ENCODE data around the gene CLIP3.
A peak's percentile ranks its signal among the peaks of the same experiment; 100 is the strongest.
"Not testable (repeated sequence)": the region's sequence is repeated elsewhere in the genome, so short reads cannot be mapped to it uniquely, and the experiment has no call there.

CLIP3 gene

DNA sequence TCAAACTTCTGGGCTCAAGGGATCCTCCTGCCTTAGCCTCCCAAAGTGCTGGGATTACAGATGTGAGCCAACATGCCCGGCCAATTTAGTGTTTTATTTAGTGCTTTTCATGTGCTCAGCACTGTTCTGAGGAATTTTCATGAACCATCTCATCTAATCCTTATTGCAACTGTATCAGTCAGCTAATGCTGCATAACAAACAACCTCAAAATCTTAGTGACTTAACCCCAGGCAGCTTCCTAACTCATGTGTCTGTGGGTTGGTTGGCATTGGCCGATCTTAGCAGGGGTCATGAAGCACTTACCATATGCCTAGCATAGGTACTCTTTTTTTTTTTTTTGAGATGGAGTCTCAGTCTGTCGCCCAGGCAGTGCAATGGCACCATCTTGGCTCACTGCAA is 43.8 kb downstream of the CLIP3 start:
- no peak overlapping the region for H3K9ac ChIP-seq (ENCODE audit: low read length)
- H3K9me3 ChIP-seq (ENCODE audit: control insufficient read depth, insufficient read depth, low read depth, low read length), result peaks cover 5% of the 10 kb centered on the region; the same call in 1 of the 2 replicates
- H3K27me3 ChIP-seq (ENCODE audit: control insufficient read depth, insufficient read depth, low read length), result peaks cover 46% of the 10 kb centered on the region
- H3K4me3 ChIP-seq (ENCODE audit: low read depth, low read length), result no peak overlapping the region
- H3K27ac ChIP-seq (ENCODE audit: low read depth, low read length), result no peak overlapping the region
- H3K36me3 ChIP-seq (ENCODE audit: control insufficient read depth, insufficient read depth, low read length), result no peaks in the 10 kb centered on the region
- no peaks in the 10 kb centered on the region for H3K4me1 ChIP-seq (ENCODE audit: control insufficient read depth, insufficient read depth, low read length)

DNA sequence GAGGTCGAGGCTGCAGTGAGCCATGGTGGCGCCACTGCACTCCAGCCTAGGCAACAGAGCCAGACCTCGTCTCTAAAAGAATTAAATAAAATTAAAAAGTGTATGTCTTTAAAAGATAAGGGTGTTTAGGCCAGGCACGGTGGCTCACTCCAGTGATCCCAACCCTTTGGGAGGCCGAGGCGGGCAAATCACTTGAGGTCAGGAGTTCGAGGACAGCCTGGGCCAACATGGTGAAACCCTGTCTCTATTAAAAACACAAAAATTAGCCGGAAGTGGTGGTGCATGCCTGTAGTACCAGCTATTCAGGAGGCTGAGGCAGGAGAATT is 45.1 kb downstream of the CLIP3 start:
- H3K9me3 ChIP-seq (ENCODE audit: control insufficient read depth, insufficient read depth, low read depth, low read length), result peaks cover 5% of the 10 kb centered on the region; the same call in 1 of the 2 replicates
- no peaks in the 10 kb centered on the region for H3K4me1 ChIP-seq (ENCODE audit: control insufficient read depth, insufficient read depth, low read length)
- H3K36me3 ChIP-seq (ENCODE audit: control insufficient read depth, insufficient read depth, low read length), result no peaks in the 10 kb centered on the region
- H3K27ac ChIP-seq (ENCODE audit: low read depth, low read length), result no peak overlapping the region
- H3K27me3 ChIP-seq (ENCODE audit: control insufficient read depth, insufficient read depth, low read length), result peaks cover 57% of the 10 kb centered on the region
- H3K9ac ChIP-seq (ENCODE audit: low read length), result no peak overlapping the region
- peak overlapping the region; percentile 54 for H3K4me3 ChIP-seq (ENCODE audit: low read depth, low read length)

DNA sequence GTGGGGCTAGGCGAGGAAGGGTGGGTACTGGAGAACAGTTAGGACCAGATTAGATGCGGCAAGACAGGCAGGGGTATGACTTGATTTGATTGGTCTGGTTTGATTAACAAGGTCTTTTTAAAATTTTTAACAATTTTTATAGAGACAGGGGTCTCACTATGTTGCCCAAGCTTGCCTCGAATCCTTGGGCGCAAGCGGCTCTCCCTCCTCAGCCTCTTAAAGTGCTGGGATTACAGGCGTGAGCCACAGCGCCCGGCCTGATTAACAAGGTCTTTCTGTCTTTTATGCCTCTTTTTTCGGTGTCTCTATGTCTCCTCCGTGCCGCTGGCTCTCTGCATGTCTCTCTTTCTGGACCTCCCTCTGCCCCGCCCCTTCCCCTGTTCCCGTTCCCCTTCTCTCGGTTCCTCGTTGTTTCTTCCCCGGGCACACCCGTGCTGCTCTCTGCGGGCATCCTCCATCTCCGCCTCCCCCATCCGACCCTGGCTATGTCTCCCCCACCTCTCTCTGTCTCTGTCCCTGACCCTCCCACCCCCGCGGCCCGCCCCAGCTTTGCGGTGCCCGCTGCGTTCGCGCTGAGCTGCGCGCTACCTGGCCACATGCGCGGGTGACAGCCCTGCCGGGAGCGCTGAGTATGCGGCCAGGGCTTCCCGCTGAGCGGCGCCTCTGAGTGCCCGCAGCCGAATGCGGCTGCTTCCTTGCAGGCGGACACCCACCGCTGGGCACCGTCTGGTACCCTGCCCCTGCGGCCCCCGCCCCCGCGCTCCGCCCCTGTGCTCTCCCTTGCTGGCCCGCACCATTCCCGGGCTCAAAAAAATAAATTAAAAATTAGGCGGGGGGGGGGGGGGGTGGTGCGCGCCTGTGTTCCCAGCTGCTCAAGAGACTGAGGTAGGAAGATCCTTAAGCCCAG is 45.8 kb downstream of the CLIP3 start:
- Histone ChIP-seq H3K9me3 (ENCODE audit: control insufficient read depth, insufficient read depth, low read depth, low read length) (peaks cover 5% of the 10 kb centered on the region; the same call in 1 of the 2 replicates), H3K9ac (ENCODE audit: low read length) (no peak overlapping the region), H3K27ac (ENCODE audit: low read depth, low read length) (no peak overlapping the region), H3K27me3 (ENCODE audit: control insufficient read depth, insufficient read depth, low read length) (peaks cover 63% of the 10 kb centered on the region), H3K4me1 (ENCODE audit: control insufficient read depth, insufficient read depth, low read length) (no peaks in the 10 kb centered on the region), H3K4me3 (ENCODE audit: low read depth, low read length) (peak overlapping the region; percentile 54), H3K36me3 (ENCODE audit: control insufficient read depth, insufficient read depth, low read length) (no peaks in the 10 kb centered on the region)

DNA sequence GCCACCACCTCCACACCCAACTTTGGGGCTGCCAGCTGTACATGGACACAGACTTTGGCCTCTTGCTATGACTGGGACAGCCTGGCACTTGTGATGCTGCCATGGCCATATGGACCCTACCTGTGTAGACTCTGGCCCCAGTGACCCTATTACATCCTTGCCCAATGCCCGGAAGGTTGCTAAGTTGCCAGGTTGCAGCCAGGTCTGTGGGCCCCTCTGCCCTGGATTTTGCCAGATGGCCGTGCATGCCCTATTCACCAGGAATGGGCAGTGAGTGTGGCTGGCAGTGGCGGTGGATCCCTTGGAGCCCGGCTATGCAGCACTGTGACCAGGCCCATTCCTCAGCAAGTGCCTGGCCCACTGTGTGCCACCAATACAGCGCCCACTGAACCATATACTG is 46.6 kb downstream of the CLIP3 start:
- Histone ChIP-seq H3K9me3 (ENCODE audit: control insufficient read depth, insufficient read depth, low read depth, low read length) (peaks cover 5% of the 10 kb centered on the region; the same call in 1 of the 2 replicates), H3K27me3 (ENCODE audit: control insufficient read depth, insufficient read depth, low read length) (peaks cover 69% of the 10 kb centered on the region), H3K4me3 (ENCODE audit: low read depth, low read length) (no peak overlapping the region), H3K36me3 (ENCODE audit: control insufficient read depth, insufficient read depth, low read length) (no peaks in the 10 kb centered on the region), H3K27ac (ENCODE audit: low read depth, low read length) (no peak overlapping the region), H3K4me1 (ENCODE audit: control insufficient read depth, insufficient read depth, low read length) (no peaks in the 10 kb centered on the region), H3K9ac (ENCODE audit: low read length) (no peak overlapping the region)

DNA sequence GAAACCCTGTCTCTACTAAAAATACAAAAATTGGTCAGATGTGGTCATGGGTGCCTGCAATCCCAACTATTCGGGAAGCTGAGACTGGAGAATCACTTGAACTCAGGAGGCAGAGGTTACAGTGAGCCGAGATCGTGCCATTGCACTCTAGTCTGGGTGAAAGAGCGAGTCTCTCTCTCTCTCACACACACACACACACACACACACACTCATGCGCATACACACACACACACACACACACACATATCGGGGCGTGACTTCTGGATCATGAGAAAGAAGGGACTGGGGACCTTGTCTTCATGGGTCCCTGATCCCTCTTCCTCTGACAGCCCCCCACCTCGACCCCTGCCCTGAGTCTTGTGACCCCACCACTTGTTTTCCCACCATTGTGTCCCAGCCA is 49.5 kb downstream of the CLIP3 start:
- Histone ChIP-seq H3K9me3 (ENCODE audit: control insufficient read depth, insufficient read depth, low read depth, low read length) (no peaks in the 10 kb centered on the region), H3K36me3 (ENCODE audit: control insufficient read depth, insufficient read depth, low read length) (no peaks in the 10 kb centered on the region)

DNA sequence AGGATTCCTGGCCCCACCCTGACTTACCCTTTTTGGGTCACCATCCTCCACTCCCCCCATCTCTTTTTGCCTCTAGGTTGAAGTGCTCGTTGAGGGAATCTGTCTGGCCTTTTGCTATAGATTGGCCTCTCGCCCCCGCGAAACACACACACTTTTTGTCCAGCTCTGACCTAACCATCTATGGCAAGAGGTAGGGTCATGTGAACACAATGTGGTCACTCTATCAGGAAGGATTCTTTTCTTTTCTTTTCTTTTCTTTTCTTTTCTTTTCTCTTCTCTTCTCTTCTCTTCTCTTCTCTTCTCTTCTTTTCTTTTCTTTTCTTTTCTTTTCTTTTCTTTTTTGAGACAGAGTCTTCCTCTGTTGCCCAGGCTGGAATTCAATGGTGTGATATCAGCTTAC is 51.7 kb downstream of the CLIP3 start:
- not testable (repeated sequence) for H3K9me3 ChIP-seq (ENCODE audit: control insufficient read depth, insufficient read depth, low read depth, low read length); H3K4me3 ChIP-seq (ENCODE audit: low read depth, low read length)
- peaks cover 58% of the 10 kb centered on the region for H3K27me3 ChIP-seq (ENCODE audit: control insufficient read depth, insufficient read depth, low read length)

More for the DNA sequence above, 49.5 kb downstream of the CLIP3 start:
- Histone ChIP-seq H3K4me1 (ENCODE audit: control insufficient read depth, insufficient read depth, low read length) (no peaks in the 10 kb centered on the region), H3K27ac (ENCODE audit: low read depth, low read length) (no peak overlapping the region), H3K27me3 (ENCODE audit: control insufficient read depth, insufficient read depth, low read length) (peaks cover 70% of the 10 kb centered on the region), H3K9ac (ENCODE audit: low read length) (no peak overlapping the region), H3K4me3 (ENCODE audit: low read depth, low read length) (no peak overlapping the region)

DNA sequence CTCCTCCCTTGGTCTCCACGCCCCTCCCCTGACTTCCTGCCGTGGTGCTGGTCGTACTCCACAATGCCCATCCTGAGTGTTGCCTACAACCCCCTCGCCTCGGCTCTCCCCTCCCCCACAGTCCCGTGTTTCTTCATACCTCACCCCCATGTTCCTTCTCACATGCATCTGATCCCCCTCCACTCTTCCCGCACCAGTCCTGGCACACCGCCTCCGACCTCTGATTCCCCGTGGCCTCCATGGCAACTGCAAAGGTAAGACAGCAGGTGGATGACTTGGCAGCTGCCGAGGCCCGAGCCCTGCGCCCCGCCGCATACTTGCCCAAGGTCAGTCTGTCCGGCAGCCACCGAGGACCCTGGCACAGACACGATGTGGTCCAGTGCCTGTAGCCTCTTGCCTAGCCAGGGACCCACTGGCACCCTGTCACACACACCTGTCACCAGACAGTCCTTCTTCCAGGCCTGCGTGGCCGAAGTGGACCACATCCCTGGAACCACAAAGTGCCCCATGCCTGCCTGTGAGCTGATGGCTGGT is 53.8 kb downstream of the CLIP3 start:
- Histone ChIP-seq H3K36me3 (ENCODE audit: control insufficient read depth, insufficient read depth, low read length) (no peaks in the 10 kb centered on the region), H3K9ac (ENCODE audit: low read length) (no peak overlapping the region), H3K4me3 (ENCODE audit: low read depth, low read length) (no peak overlapping the region)

More for the DNA sequence above, 51.7 kb downstream of the CLIP3 start:
- not testable (repeated sequence) for H3K27ac ChIP-seq (ENCODE audit: low read depth, low read length); H3K36me3 ChIP-seq (ENCODE audit: control insufficient read depth, insufficient read depth, low read length); H3K9ac ChIP-seq (ENCODE audit: low read length); H3K4me1 ChIP-seq (ENCODE audit: control insufficient read depth, insufficient read depth, low read length)

DNA sequence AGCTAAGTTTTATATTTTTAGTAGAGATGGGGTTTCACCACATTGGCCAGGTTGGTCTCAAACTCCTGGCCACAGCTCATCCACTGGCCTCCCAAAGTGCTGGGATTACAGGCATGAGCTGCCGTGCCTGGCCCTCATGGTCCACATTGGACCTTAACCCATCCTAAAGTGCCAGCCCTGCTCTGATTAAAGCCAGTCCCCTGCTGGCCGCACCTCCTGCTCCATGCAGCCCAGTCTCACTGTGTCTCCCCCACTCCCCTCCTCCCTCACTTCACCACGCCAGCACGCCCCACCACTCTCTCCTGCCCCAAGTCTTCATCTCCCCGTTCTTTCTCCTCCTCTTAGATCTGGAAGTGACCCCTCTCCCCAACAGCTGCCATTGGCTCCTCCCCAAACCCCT is 54.4 kb downstream of the CLIP3 start:
- H3K27ac ChIP-seq (ENCODE audit: low read depth, low read length), result no peak overlapping the region
- H3K4me1 ChIP-seq (ENCODE audit: control insufficient read depth, insufficient read depth, low read length), result no peaks in the 10 kb centered on the region
- no peak overlapping the region for H3K9ac ChIP-seq (ENCODE audit: low read length)
- H3K4me3 ChIP-seq (ENCODE audit: low read depth, low read length), result no peak overlapping the region
- peaks cover 35% of the 10 kb centered on the region for H3K27me3 ChIP-seq (ENCODE audit: control insufficient read depth, insufficient read depth, low read length)
- no peaks in the 10 kb centered on the region for H3K36me3 ChIP-seq (ENCODE audit: control insufficient read depth, insufficient read depth, low read length)
- no peaks in the 10 kb centered on the region for H3K9me3 ChIP-seq (ENCODE audit: control insufficient read depth, insufficient read depth, low read depth, low read length)

More for the DNA sequence above, 53.8 kb downstream of the CLIP3 start:
- Histone ChIP-seq H3K27ac (ENCODE audit: low read depth, low read length) (no peak overlapping the region), H3K9me3 (ENCODE audit: control insufficient read depth, insufficient read depth, low read depth, low read length) (no peaks in the 10 kb centered on the region), H3K4me1 (ENCODE audit: control insufficient read depth, insufficient read depth, low read length) (no peaks in the 10 kb centered on the region), H3K27me3 (ENCODE audit: control insufficient read depth, insufficient read depth, low read length) (peaks cover 37% of the 10 kb centered on the region)

DNA sequence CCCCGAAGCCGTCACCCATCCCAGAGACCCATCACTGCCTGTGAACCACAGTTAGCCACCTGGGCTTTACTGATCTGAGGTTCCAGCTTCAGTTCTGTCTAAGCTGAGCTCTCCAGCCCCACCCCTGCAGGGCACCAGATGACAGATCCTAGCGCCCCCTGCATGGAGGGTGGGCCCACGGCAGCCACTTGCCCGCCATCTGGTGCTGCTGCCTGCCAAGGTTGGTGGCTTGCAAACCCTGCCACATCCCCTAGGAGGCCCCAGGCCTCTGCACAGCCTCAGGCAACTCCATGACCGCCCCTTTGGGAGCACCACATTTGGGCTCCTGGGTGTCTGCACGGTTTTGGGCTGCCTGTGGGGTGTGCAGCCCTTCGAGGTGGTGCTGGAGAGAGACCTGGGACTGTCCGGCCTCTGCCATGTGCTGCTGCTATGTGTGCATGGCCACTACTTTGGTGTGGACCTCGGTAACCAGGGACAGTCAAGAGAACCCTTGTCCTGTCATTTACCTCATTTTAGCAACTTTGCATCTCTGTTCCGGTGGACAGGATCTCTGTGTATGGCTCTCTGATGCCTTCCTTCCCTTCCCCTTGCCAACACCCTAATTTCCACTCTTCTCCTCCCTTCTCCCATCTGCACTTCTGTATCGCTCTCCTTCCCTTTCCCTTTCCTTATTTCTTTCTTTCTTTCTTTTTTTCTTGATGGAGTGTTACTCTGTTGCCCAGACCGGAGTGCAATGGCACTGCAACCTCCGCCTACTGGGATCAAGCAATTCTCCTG is 55.0 kb downstream of the CLIP3 start:
- Histone ChIP-seq H3K4me1 (ENCODE audit: control insufficient read depth, insufficient read depth, low read length) (no peaks in the 10 kb centered on the region), H3K9me3 (ENCODE audit: control insufficient read depth, insufficient read depth, low read depth, low read length) (no peaks in the 10 kb centered on the region), H3K4me3 (ENCODE audit: low read depth, low read length) (no peak overlapping the region), H3K27ac (ENCODE audit: low read depth, low read length) (no peak overlapping the region), H3K9ac (ENCODE audit: low read length) (no peak overlapping the region), H3K27me3 (ENCODE audit: control insufficient read depth, insufficient read depth, low read length) (peaks cover 30% of the 10 kb centered on the region), H3K36me3 (ENCODE audit: control insufficient read depth, insufficient read depth, low read length) (no peaks in the 10 kb centered on the region)

DNA sequence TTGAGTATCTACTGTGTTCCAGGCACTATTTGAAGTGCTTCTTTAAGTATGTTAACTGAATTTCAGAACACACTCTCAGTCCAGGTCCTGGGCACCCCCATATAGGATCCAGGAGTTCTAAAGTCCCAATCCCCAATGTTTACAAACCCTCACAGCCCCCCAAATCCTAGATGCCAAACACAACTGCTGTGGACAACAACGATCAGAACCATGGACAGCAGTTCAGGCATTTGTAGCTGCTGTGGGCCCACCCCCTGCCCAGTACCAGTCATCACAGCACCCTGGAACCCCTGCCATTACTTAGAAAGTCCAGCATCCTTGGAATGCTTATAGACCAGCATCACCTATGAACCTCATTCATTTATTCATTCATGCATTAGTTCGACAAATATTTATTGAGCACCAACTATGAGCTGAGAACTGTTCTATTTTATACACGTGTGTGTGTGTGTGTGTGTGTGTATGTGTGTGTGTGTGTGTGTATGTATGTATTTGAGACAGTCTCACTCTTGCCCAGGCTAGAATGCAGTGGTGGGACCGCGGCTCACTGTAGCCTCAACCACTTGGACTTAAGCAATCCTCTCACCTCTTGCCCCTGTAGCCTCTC is 57.0 kb downstream of the CLIP3 start:
- Histone ChIP-seq H3K9me3 (ENCODE audit: control insufficient read depth, insufficient read depth, low read depth, low read length) (no peaks in the 10 kb centered on the region), H3K4me1 (ENCODE audit: control insufficient read depth, insufficient read depth, low read length) (no peaks in the 10 kb centered on the region), H3K9ac (ENCODE audit: low read length) (no peak overlapping the region), H3K36me3 (ENCODE audit: control insufficient read depth, insufficient read depth, low read length) (no peaks in the 10 kb centered on the region), H3K4me3 (ENCODE audit: low read depth, low read length) (no peak overlapping the region), H3K27me3 (ENCODE audit: control insufficient read depth, insufficient read depth, low read length) (peaks cover 13% of the 10 kb centered on the region; the same call in 1 of the 2 replicates), H3K27ac (ENCODE audit: low read depth, low read length) (no peak overlapping the region)
